ENCODE data around the gene RNF150. TPM values are rescaled to one million over a fixed set of nuclear protein-coding genes. Genes with fewer than 3 reads are reported as not detected.
"Not testable (repeated sequence)": the region's sequence is repeated elsewhere in the genome, so short reads cannot be mapped to it uniquely, and the experiment has no call there.

RNF150 gene
- total and polyA plus RNA-seq, 2 of the 8 experiments (the other 6 are each of a cell fraction or from before 2014, with no cell fraction given) = 3.4 to 4.8 TPM

GRCh38 chr4:140826701-140827027 lies 306.6 kb downstream of the RNF150 start (continued):
- no peak for TF ChIP-seq CBX8 (IDR thresholded peaks at IDR 0.05; ENCODE audit: borderline replicate concordance, low read depth, low read length)
- TF ChIP-seq SAP30 (IDR thresholded peaks at IDR 0.05; ENCODE audit: insufficient read depth, insufficient replicate concordance, low read length) = no peak

GRCh38 chr4:140820520-140820919 lies 312.7 kb downstream of the RNF150 start:
- not testable (repeated sequence) for H2BK20ac ChIP-seq (ENCODE audit: low read length)

More at GRCh38 chr4:140820520-140820919, 312.7 kb downstream of the RNF150 start:
- CTCF ChIA-PET (ENCODE audit: partially characterized antibody); H3K4me2 ChIP-seq (ENCODE audit: insufficient read depth in 1 of 2, low read depth in 2 of 2, low read length in 2 of 2); H2BK5ac ChIP-seq (ENCODE audit: low read depth, low read length); H2AK5ac ChIP-seq (ENCODE audit: low read depth, low read length); POLR2A ChIA-PET (ENCODE audit: partially characterized antibody); H3K9ac ChIP-seq (replicated peaks in 1 of 4; ENCODE audit: extremely low read depth in 1 of 4, low read depth in 3 of 4, low read length in 3 of 4); H3K4me3 ChIP-seq (ENCODE audit: extremely low read depth in 1 of 4, insufficient read depth in 2 of 4, low read depth in 3 of 4, low read length in 4 of 4); H2BK120ac ChIP-seq (replicated peaks; ENCODE audit: low read depth, low read length); H2BK15ac ChIP-seq (ENCODE audit: low read length); H3K36me3 ChIP-seq (ENCODE audit: control insufficient read depth in 2 of 4, insufficient read depth in 4 of 4, low read length in 3 of 4); H3K14ac ChIP-seq (ENCODE audit: insufficient read length); H3K79me2 ChIP-seq (ENCODE audit: control insufficient read depth in 1 of 2, insufficient read depth in 2 of 2, low read length in 2 of 2); H4K5ac ChIP-seq (ENCODE audit: insufficient read length, low read depth, low read length); H3K9me3 ChIP-seq (ENCODE audit: insufficient read depth in 2 of 2, low read depth in 1 of 2, low read length in 1 of 2); H3K79me1 ChIP-seq (ENCODE audit: low read depth, low read length); H3K18ac ChIP-seq (ENCODE audit: extremely low read depth, low read length); H4K91ac ChIP-seq (replicated peaks; ENCODE audit: insufficient read length, low read length); H3K27me3 ChIP-seq (replicated peaks in 1 of 4; ENCODE audit: control insufficient read depth in 3 of 4, extremely low read depth in 1 of 4, insufficient read depth in 3 of 4, low read length in 3 of 4); H3K4me1 ChIP-seq (replicated peaks in 1 of 4; ENCODE audit: control insufficient read depth in 3 of 4, insufficient read depth in 4 of 4, low read length in 3 of 4); FAIRE-seq; H4K20me1 ChIP-seq (replicated peaks in 1 of 2; ENCODE audit: control insufficient read depth in 1 of 2, insufficient read depth in 2 of 2, low read length in 2 of 2); H4K8ac ChIP-seq (ENCODE audit: extremely low read depth, insufficient read depth, low read length); H3K23ac ChIP-seq (ENCODE audit: insufficient read length); H3K56ac ChIP-seq (replicated peaks; ENCODE audit: insufficient read length, low read depth, low read length); H2BK12ac ChIP-seq (ENCODE audit: low read depth, low read length); H3K23me2 ChIP-seq (ENCODE audit: low read depth, low read length); DNase-seq (ENCODE audit: low read depth in 1 of 2, low spot score in 2 of 2); H3K4ac ChIP-seq (replicated peaks; ENCODE audit: insufficient read length, low read depth, low read length); H2AFZ ChIP-seq (ENCODE audit: low read length); H3K27ac ChIP-seq (ENCODE audit: low read depth, low read length): not testable (repeated sequence)
- 93% methylated on average over 3 of the region's 3 CpGs; no CpG with 5 or more reads in 1 of the 2 experiments for WGBS, 2 experiments (ENCODE audit: extremely low coverage in 1 of 2, insufficient coverage in 1 of 2, insufficient read length in 1 of 2, insufficient replicate concordance in 2 of 2, low coverage in 1 of 2, low lambda C conversion rate in 2 of 2, missing lambda C conversion rate in 1 of 2)

Measured in H1 (cell line).